ENCODE measurements around the gene NUMB.

- TF ChIP-seq POLR2AphosphoS5 (IDR thresholded peaks at IDR 0.05) (no peak), POLR2A (IDR thresholded peaks at IDR 0.05) (no peak)
- TF ChIP-seq, protein P1, sequence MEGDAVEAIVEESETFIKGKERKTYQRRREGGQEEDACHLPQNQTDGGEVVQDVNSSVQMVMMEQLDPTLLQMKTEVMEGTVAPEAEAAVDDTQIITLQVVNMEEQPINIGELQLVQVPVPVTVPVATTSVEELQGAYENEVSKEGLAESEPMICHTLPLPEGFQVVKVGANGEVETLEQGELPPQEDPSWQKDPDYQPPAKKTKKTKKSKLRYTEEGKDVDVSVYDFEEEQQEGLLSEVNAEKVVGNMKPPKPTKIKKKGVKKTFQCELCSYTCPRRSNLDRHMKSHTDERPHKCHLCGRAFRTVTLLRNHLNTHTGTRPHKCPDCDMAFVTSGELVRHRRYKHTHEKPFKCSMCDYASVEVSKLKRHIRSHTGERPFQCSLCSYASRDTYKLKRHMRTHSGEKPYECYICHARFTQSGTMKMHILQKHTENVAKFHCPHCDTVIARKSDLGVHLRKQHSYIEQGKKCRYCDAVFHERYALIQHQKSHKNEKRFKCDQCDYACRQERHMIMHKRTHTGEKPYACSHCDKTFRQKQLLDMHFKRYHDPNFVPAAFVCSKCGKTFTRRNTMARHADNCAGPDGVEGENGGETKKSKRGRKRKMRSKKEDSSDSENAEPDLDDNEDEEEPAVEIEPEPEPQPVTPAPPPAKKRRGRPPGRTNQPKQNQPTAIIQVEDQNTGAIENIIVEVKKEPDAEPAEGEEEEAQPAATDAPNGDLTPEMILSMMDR (IDR thresholded peaks at IDR 0.05): no peak
Measured at GRCh38 chr14:73259837-73260236, 198.5 kb downstream of the NUMB start.
